ENCODE data around the gene CIT. TPM values are rescaled to one million over a fixed set of nuclear protein-coding genes. Genes with fewer than 3 reads are reported as not detected.
A peak's percentile ranks its signal among the peaks of the same experiment; 100 is the strongest.

CIT gene, protein sequence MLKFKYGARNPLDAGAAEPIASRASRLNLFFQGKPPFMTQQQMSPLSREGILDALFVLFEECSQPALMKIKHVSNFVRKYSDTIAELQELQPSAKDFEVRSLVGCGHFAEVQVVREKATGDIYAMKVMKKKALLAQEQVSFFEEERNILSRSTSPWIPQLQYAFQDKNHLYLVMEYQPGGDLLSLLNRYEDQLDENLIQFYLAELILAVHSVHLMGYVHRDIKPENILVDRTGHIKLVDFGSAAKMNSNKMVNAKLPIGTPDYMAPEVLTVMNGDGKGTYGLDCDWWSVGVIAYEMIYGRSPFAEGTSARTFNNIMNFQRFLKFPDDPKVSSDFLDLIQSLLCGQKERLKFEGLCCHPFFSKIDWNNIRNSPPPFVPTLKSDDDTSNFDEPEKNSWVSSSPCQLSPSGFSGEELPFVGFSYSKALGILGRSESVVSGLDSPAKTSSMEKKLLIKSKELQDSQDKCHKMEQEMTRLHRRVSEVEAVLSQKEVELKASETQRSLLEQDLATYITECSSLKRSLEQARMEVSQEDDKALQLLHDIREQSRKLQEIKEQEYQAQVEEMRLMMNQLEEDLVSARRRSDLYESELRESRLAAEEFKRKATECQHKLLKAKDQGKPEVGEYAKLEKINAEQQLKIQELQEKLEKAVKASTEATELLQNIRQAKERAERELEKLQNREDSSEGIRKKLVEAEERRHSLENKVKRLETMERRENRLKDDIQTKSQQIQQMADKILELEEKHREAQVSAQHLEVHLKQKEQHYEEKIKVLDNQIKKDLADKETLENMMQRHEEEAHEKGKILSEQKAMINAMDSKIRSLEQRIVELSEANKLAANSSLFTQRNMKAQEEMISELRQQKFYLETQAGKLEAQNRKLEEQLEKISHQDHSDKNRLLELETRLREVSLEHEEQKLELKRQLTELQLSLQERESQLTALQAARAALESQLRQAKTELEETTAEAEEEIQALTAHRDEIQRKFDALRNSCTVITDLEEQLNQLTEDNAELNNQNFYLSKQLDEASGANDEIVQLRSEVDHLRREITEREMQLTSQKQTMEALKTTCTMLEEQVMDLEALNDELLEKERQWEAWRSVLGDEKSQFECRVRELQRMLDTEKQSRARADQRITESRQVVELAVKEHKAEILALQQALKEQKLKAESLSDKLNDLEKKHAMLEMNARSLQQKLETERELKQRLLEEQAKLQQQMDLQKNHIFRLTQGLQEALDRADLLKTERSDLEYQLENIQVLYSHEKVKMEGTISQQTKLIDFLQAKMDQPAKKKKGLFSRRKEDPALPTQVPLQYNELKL (N-terminal part only)
- 23.7 to 29.3 TPM (median 27.4 TPM) in 3 replicates for total RNA-seq

DNA sequence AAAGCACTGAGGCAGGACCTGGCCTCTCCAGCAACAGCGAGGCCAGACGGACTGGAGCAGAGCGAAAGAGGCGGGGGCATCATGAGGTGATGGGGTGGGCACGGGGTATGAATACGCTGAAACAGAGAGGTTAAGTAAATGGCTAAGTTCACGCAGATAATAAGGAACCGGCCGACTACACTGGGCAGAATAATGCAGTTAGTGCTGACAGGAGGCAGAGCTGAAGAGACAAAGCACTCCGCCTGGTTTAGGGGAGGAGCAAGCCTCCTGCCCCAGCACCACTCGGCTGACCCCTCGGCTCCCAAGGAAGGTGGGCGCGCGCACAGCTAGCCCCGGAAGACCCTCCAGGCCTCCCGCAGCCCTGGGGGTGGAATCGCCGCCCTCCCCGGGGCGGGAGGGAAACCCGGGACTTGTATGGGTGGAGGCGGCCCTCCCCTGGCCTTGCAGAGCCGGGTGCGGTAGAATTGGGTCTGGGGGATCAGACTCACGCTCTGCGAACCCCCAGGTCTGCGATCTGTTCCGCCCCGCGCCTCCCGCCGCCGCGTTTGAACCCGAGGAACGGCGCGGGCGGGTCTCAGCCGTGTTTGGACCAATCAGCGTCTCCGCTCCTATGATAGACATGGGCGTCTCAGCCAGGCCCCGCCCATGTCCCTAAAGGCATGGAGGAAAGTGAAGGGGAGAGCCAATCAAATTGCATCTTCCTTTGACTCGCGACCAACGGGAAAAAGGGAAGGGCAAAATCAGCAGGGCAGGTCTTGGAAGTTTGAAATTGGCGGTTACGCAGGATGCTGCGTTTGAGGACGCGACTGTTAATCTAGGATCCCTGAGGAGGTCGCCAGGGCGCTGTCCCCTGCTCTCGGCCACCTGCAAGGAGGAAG is at the start of gene CIT:
TSS of gene CIT (minus strand) at position 560 of the 878 bp plus-strand sequence. CDS start 1,152 bp downstream, outside the sequence.
- Mint-ChIP-seq H3K27me3 (ENCODE audit: low read depth) (peaks cover 14% of the 10 kb centered on the region), H3K4me3 (peak within 1 kb of the TSS; percentile 88), H3K27ac (no peak within 1 kb of the TSS), H3K4me1 (peaks cover 13% of the 10 kb centered on the region), H3K9me3 (no peaks in the 10 kb centered on the region), H3K36me3 (no peaks in the 10 kb centered on the region)
- DNase-seq (ENCODE audit: low spot score in 2 of 2, unreplicated experiment in 2 of 2), result peak; percentile 77 to 90
- TF ChIP-seq, protein P1, sequence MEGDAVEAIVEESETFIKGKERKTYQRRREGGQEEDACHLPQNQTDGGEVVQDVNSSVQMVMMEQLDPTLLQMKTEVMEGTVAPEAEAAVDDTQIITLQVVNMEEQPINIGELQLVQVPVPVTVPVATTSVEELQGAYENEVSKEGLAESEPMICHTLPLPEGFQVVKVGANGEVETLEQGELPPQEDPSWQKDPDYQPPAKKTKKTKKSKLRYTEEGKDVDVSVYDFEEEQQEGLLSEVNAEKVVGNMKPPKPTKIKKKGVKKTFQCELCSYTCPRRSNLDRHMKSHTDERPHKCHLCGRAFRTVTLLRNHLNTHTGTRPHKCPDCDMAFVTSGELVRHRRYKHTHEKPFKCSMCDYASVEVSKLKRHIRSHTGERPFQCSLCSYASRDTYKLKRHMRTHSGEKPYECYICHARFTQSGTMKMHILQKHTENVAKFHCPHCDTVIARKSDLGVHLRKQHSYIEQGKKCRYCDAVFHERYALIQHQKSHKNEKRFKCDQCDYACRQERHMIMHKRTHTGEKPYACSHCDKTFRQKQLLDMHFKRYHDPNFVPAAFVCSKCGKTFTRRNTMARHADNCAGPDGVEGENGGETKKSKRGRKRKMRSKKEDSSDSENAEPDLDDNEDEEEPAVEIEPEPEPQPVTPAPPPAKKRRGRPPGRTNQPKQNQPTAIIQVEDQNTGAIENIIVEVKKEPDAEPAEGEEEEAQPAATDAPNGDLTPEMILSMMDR (IDR thresholded peaks at IDR 0.05; ENCODE audit: unreplicated experiment), result no peak

DNA sequence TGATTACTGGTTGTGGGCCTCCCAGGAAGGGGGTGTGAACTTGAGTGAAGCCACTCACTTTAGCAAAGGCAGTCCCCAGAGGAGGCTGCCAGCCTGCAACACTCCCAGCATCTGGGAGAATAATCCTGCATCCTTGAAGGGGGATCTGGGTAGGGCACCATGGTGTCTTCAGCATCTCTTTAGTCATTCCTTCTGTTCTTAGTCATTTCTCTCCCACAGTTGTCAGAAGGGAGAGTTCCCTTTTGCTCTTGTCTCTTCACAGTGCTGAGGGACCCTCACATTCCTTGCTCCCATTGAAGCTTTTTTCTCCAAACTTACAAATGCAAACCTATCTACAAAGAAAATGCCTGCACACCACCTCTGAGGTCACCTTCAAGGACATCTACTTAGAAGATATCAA is 48.1 kb upstream of the CIT start:
- Mint-ChIP-seq H3K27me3 (ENCODE audit: low read depth) (peaks cover 17% of the 10 kb centered on the region), H3K4me1 (no peaks in the 10 kb centered on the region), H3K36me3 (no peaks in the 10 kb centered on the region), H3K27ac (no peak overlapping the region), H3K9me3 (no peaks in the 10 kb centered on the region), H3K4me3 (no peak overlapping the region)
- TF ChIP-seq, protein P1 (IDR thresholded peaks at IDR 0.05; ENCODE audit: unreplicated experiment), result no peak
- DNase-seq (ENCODE audit: low spot score in 2 of 2, unreplicated experiment in 2 of 2), result no peak

DNA sequence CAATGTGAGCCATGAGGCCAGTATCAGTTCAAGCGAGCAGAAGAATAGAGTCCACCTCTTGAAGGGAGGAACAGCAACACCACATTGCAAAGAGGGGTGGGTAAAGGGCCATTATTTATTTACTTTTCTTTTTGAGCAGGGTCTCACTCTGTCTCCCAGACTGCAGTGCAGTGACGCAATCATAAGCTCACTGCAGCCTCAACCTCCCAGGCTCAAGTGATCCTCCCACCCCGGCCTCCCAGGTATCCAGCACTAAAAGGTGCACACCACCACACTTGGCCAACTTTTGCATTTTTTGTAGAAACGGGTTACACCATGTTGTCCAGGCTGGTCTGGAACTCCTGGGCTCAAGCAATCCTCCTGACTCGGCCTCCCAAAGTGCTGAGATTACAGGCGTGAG is 42.9 kb upstream of the CIT start:
- no peak for DNase-seq (ENCODE audit: low spot score in 2 of 2, unreplicated experiment in 2 of 2)
- Mint-ChIP-seq H3K4me3 (no peak overlapping the region), H3K36me3 (no peaks in the 10 kb centered on the region), H3K9me3 (no peaks in the 10 kb centered on the region), H3K27ac (no peak overlapping the region), H3K27me3 (ENCODE audit: low read depth) (peaks cover 14% of the 10 kb centered on the region), H3K4me1 (no peaks in the 10 kb centered on the region)
- TF ChIP-seq, protein P1 (IDR thresholded peaks at IDR 0.05; ENCODE audit: unreplicated experiment), result no peak

DNA sequence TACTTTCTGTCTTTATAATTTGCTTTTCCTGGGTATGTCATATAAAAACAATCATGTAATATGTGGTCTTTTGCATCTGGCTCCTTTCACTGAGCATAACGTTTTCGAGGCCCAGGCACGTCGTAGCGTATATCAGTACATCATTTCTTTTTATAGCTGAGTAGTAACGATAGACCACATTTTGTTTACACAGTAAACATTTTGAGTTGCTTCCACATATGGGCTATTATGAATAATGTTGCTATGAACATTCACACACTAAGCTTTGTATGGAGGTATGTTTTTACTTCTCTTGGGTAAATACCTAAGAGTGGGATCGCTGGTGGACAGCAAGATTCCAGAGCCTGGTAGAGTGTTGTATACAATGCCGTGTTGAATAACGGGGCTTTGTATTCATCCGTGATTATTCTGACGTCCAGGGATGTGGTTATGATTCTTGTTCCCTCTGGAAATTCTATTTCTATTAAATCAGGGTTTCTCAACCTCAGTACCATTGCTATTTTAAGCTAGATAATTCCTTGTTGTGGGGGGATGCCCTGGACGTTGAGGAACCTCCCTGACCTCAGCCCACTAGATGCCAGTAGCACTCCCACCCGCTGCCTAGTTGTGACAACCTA is 38.9 kb upstream of the CIT start:
- TF ChIP-seq, protein P1 (IDR thresholded peaks at IDR 0.05; ENCODE audit: unreplicated experiment), result no peak
- DNase-seq (ENCODE audit: low spot score in 2 of 2, unreplicated experiment in 2 of 2), result no peak
- Mint-ChIP-seq H3K4me1 (no peaks in the 10 kb centered on the region), H3K4me3 (no peak overlapping the region), H3K27ac (no peak overlapping the region), H3K9me3 (no peaks in the 10 kb centered on the region), H3K27me3 (ENCODE audit: low read depth) (no peaks in the 10 kb centered on the region), H3K36me3 (no peaks in the 10 kb centered on the region)

All from mesothelial cell of epicardium (in vitro differentiated cells).